Fibroblast of peridontal ligament (primary cell): Measurements from ENCODE around the gene RAMP1.

Source experiments
- DNase-seq: peaks from one replicate; pipeline ENCODE4 v3.0.0-alpha.2; 2010; ENCODE audit errors: extremely low read depth

The RAMP1 gene

DNA sequence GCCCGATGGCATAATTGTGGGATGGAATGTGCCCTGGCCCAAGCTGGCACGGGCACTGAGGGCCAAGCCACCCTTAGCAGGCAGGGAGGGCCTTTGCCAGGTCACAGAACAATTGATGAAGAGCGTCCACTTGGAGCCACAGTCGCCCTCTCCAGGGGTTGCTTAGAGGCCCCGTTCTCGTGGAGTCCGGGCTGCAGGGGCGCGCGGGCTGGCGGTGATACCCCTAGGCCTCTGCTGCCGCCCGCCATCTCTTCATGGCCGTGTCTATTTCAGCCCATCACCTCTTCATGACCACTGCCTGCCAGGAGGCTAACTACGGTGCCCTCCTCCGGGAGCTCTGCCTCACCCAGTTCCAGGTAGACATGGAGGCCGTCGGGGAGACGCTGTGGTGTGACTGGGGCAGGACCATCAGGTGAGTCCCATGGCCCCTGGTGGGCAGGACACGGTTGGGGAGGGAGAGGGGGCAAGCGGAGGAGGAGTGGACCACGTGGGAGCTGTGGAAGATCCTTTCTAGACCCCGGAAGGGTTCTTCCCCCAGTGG lies 17.6 kb downstream of the RAMP1 start:
- DNase-seq = no peak

DNA sequence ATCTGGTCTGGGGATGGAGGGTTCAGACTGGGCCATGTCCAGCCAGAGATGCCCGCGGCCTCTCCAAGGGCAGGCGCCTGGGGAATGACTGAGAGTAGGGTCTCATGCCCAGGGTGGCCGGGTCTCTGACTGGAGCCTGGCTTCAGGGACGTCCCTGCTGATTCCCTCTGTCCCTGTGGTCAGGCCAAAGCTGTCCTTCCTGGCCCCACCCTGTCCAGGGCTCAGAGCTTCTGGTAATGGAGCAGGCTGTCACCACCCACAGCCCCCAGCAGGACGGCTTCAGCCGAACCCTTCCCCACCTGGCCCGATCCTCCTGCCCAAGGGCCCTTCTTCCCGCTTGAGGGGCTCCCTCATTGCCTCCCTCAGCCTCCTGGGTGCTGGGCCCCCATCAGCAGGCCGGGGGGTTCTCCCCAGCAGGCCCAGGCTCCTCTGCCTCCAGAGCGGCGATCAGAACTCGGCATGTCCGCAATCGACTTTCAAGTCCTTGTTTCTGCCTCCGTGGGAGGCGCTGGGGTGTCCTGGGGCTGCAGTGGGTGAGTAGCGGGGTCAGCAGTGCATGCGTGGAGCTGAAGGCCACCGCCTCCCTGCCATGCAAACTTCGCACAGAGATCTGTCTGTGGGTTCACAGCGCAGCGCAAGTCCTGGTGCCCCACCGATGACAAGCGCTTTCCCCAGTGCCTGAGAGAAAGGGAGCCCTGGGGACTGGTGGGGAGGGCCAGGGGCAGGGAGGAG lies 18.3 kb downstream of the RAMP1 start:
- DNase-seq = no peak

DNA sequence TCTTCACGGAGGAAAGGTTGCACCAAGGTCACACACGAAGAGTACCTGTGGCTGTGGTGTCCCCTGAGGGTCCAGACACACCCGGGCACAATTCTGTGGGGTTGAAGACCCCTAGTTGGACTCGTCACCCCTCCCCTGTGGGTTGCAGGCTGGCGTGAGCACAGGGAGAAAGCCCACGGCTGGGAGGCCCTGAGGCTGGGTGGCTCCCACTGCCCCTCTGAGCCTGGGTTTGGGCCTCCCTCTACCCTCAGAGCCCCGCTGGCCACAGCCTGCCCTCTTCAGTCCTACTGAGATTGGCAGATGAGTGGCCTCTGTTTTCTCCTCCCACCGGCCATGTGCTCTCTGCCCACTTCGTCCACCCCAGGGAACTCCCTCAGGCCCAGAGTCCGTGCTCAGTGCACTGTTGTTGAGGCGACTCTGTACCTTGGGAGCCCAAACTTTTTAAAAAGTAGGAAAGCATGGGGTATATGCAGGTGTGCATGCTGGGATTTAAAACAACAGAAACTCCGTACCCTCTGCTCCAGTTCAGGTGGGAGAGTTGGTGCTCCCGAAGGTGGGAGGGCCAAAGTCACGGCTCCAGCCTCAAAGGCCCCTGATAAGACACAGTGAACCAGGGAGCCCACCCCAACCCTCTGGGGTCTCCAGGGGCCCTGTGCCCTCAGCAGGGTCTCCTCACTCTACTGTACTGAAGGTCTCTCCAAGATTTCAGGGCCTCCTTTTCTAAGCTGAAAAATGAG lies 19.1 kb downstream of the RAMP1 start:
- no peak for DNase-seq

DNA sequence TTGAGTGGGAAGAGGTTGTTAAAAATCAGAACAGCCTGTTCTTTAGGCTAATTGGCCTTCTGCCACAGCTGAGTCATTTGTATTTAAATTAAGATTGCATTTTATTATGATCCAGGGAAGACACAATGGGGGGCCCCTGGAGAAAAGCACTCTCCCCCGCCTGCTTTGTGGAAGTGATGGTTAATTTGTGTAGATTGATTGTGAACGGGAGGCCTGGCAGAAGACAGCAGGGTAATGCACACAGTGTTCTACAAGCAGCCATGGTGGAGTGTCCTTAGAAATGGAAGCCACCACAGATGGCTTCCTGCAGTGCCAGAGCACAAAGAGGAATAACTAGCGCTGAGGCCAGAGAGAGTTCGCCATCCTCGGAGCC lies 19.6 kb downstream of the RAMP1 start:
- DNase-seq = peak; percentile 63

DNA sequence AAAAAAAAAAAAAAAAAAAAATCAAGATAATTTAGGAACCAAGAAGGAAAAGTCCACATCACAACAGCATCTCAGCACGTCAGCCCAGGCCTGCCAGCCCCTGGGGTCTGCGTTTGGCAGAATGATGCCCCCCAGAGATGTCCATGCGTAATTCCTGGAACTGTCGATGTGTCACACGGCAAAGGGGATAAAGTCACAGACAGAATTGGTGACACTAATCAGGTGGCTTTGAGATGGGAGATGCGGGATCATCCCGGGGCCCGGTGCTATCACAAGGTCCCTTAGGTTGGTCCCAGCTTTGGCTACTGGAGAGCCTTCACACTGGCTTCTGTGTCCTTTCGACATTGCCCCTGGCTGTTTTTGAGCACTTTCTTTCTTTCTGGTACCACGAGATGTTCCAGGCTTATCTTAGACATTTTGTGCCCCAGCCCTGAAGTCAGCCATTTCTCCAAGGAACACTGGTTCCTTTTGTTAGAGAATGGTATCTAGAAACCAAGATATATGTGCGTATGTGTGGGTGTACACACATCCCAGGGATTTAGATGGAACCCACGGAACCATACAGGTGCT lies 20.7 kb downstream of the RAMP1 start:
- DNase-seq = no peak

DNA sequence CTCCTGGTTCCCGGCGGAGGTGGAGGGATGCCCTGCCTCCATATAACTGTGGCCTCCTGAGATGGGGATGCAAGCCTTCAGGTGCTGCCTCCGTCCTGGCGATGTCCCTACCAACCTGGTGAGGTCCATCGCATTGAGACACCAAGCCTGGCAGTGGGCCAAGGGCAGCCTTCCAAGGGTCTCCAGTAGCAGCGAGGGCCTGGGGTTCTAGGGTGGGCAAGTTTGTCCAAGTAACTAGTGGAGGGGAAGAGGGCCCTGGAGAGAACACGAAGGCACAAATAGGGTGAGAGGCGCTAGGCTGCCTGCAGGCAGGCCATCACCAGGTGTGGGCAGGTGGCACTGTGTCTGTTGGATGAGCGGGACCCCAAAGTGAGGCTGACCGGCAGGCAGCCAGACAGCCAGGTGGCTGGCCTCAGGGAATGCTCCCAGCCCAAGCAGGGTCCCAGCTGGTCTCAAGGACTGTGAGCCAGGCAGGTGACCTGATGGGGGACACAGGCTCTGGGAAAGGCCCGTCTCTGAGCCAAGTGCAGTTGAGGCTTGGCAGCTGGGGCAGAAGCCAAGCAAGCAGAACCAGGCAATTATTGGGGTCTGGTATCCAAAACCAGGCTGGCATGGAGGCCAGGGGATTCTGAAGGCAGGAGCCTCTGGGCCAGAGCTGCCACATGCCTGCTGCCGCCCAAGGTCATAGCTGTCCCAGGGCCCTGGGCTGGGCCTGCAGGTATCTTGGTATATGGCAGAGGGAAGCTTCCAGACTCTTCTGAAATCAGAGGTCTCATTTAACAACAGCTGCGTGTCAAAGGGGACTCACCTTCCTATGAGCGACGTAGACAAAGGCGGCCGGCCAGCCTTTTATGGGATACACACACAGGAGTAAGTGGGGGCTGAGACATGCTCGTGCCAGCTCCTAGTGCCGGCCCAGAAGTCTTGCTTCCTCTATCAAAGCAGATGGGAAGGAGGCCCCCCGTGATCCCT lies 23.4 kb downstream of the RAMP1 start:
- DNase-seq = no peak

DNA sequence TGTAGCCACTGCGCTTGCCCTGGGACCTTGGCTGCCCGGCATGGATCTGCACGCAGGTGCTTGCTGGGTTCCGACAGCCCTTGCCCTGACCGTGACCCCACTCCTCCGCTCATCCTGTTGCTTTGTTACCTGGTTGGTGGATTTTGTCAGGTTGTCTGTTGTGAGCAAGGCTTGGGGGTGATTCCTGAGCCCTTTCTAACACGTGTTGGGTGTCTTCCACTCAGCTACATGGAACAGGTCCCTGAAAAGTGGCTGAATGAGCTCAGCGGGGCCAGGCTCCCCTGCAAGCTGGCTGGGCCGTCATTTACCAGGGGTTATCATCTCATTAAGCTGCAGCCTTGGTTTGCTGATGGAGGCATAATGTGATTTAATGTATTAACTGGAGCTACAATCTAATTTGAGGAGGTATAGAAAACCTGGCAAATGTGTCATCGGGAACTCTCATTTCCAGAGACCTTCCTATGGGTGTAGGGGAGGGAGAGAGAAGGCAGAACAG lies 24.6 kb downstream of the RAMP1 start:
- no peak for DNase-seq

DNA sequence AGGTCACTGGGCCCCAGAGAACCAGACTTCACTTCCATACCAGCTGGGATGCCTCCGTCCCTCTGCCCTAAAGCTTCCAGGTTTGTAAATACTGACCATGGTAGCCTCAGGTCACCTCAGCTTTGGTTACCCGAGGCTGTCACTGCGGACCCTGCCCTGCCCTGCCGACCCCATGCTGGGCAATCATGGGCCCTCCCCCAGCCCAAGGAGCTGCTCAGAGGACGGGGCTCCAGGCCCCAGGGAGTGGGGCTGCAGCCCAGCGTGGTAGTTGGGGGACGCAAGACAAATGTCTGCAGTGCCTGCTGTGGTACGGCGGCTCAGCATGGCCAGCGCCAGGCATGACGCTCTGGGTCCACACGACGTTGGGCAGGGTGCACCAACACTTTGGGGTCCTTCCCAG lies 25.3 kb downstream of the RAMP1 start:
- no peak for DNase-seq

DNA sequence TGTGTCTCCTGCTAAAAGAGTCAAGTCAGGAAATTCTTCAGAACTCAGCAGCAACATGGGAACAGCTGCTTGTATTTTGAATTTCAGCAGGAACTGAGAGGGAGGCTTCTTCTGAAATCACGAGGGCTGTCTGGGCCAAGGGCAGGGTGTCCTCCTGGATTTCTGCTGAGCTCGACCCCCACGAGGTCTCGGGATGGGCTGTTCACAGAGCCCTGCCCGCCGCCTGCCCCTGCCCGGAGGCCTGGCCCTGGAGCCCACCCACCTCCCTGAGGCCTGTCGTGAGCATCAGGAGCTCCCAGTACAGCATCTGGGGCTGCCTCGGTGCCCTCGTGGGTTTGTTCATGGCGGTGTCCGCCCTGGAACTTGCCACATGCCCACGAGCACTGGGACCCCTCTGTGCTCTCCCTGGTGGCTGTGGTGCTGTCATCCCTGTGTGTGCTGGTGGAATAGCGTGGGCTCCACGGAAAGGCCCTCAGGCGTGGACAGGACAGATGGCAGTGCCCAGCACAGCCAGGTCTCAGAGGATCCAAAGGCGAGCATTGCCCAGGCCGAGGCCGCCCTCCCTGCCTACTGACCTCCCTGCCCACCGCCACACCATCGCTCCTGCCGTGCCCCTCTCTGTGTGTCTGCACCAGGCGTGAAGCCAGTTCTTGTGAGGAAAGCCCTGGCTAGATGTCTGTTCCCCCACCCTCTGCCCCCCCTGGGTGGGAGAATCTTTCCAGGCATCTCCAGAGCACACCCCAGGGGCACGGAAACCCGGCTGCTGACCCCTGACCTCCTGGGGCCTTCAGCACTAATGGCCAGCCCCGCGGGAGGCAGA lies 25.9 kb downstream of the RAMP1 start:
- no peak for DNase-seq

DNA sequence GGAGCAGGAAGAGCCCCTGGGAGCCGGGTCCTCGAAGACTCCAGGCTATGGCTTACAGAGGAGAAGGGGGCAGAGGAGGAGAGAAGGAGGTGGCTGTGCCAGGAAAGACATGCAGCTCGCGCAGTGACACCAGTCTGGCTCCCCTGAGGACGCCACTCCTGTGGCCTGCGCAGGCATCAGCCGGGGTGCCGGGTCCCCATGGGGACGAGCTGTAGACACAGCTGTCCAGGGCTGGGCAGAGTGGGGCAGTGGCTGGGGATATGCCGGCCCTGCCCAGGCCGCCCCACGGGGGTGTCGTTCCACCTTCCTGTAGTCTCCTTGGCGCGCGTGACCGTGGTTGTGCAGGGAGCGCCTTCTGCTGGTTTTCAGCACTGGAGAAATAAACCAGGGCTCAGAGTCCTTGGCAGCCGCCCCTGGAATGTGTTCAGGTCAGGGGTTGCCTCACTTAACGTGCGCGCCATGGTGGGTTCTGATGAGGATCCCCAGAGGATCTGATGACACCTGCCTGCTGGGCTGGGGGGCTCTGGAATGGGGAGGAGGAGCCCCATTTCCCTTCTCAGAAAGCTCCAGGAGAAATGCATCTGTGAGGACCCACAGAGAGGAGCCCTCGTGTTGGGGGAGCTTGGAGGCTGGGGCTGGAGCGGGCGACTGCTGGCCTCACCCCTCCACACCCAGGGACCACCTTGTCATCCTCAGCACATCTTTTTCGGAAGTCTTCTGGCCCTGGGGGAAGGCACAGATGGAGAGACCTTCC lies 26.7 kb downstream of the RAMP1 start:
- DNase-seq = no peak

DNA sequence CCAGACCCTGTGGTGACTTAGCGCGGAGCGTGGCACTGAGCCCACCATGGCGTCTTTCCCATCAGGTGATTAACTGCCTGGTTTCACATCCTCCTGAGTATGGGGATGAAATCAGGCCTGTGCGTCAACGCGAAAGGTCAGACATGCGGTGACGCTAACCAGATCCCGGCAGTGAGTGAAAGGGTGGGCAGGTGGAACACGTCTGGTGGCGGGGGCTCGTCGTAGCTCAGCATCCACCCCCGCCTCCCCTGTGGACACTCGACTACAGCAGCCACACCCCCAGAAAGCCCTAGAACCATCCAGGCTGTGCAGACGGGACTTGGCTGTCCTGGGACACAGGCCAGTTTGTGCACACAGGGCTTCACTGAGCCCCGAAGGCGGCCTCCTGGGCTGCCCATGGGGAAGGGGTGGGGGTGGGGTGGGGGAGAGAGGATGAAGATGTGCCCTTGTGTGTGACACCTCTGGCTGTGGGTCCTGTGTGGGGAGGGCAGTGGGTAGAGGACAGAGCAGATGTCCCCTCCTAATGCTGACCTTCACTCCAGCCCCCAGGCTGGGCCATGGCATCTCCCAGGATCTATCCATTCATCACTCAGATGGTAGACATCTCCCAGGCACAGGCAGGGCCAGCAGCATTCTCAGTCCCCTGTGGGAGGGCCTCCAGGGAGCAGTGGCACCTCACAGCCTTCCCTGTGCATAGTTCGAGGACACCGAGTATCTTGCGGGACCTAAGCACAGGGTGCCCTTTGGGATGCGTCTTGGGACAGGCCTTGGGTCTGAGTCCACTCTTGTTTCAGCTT lies 27.5 kb downstream of the RAMP1 start:
- no peak for DNase-seq

DNA sequence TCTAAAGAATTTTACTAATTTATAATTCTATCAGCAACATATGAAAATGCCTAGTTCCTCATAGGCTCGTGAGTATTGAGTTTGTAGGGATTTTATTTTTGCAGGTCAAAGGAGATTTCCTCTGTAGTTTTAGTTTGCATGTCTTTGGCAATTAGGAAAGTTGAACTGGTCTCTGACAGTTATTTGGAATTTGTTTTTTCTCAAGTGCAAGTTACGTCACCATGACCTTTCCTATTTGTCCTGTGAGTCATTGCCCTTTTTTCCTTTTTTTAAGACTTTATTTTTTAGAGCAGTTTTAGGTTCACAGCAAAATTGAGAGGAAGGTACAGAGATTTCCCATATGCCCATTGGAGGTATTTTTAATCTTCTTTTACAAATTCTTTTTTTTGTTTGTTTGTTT lies 29.0 kb downstream of the RAMP1 start:
- DNase-seq = peak; percentile 73

DNA sequence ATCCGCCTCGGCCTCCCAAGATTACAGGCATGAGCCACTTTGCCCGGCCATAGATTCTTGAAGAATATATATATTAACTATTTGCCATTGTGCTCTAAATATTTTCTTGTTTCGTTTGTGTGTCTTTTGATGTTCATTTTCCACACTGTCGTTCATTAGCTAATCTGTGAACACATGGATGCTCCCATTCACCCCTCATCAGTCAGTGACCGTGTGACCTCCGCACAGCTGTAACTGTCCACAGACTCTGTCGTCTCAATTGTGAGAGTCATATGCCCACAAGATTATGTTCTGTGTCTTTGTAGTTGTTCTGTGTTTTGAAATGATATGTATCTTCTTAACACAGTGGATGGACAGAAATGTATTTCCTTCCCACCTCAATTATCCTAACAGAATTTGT lies 29.6 kb downstream of the RAMP1 start:
- no peak for DNase-seq

DNA sequence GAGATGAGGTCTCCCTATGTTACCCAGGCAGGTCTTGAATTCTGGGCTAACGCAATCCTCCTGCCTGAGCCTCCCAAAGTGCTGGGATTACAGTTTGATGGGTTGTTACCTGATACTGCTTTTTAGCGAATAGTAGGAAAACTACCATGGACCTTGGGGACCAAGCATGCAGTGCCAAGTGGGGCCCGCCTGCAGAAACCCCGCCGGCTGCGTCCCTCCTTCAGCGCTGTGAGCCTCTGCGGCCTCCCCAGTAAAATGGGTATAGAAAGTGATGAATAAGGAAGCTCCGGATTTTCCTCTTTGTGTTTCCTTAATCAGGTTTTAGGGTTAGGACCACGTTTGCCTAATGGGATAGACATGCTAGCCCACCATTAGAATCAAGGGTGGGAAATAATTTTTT lies 30.4 kb downstream of the RAMP1 start:
- DNase-seq = no peak

DNA sequence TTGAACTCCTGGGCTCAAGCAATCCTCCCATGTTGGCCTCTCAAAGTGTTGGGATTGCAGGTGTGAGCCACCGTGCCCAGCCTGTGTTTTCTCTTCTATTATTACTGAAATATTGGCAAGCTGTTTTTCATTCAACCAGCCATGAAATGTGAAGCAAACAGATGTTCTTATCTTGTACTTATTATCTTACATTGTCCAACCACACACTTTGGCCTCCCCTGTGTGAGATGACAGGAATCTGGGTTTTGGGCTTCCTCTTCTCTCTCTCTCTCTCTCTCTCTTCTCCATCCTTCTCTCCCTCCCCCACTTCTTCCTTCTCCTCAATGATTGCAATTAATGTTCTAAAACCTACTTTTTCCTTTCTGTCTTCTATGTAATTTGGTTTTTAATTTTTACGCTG lies 33.1 kb downstream of the RAMP1 start:
- DNase-seq = no peak

DNA sequence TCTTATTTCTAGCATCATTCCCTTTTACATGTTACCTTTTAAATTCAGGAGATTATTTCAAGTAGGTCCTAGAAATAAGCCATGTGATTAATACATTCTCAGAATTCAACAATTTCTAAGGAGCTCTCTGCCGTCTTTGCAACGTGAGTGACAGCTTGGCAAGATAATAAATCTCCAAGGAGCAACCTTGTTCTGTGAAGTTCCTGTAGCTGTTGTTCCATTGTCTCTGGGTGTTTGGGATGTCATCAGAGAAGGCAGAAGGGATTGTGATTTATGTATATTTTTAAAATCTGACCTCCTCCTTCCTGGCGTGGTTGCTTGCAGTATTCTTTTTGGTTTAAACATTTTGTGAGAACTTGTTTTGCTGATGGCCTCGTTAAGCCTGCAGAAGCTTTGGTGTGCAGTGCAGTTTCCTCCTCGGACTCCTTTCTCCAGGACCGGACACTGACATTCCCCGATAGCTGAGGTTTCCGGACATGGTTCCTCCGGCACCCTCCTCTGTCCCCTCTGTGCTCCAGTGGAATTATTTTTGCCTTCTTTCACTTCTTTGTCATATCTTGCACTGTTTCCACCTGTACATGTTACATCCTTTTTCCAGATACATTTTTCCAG lies 33.7 kb downstream of the RAMP1 start:
- DNase-seq = no peak

DNA sequence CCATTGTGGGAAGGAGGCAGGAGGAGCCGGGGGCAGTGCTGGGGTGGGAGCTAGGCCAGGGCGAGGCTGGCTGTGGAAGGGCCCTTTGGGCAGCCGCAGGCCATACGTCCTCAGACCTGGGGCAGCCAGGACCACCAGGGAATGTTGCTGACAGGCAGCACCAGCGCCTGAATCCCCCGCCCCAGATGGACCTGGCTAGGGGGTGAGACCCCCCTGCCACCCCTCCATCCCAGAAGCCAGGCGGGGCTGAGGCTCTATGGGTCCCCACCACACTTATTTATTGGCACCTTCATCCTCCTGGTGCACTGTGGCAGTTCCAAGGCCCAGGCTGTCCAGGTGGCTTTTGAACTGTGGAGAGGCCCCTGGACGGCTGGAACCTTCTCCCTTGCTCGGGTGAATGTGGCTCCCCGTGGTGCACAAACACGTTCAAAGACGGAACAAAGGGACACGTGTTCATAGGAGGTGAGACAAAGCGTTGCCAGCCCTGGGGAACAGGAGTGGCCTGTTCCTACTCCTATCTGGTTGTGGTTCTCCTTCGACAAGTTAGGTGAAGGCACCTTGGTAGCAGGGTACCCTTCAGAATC lies 35.1 kb downstream of the RAMP1 start:
- no peak for DNase-seq

DNA sequence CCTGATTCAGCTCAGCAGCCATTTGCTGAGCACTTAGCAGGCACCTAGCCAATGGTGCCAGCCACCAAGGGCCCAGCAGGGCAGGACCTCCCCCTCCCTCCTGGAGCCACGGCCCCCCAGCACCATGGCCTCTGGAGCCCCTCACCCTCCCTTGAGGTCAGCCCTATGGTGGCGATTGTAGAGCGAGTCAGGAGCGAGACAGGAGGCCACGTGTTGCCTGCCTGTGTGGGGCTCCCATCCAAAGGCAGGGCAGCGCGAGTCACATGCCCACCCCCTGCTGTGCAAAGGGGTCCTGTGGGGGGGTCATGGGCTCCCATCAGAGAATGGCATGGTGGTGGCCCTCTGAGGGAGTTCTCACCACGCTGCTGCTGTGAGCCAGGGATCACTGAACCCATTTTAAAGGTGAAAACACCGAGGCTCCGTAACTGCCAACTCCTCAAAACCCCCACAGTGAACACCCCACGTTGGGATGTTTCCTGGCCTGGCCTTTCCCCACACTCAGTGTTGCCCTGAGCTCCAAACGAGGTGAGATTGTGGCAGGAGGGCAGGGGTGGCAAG lies 35.6 kb downstream of the RAMP1 start:
- no peak for DNase-seq
